Dermis blood vessel endothelial cell (primary cell): ENCODE measurements around the gene MRPL53. TPM values are rescaled to one million over a fixed set of nuclear protein-coding genes. Genes with fewer than 3 reads are reported as not detected.
"Not testable (repeated sequence)": the region's sequence is repeated elsewhere in the genome, so short reads cannot be mapped to it uniquely, and the experiment has no call there.

Source experiments
- DNase-seq: peaks from one replicate; pipeline ENCODE4 v3.0.0; 2010
- total RNA-seq: library from RNA; depleted of rRNA; stranded (reverse); fragments of >200 nt; gene quantifications from 2 replicates; pipeline ENCODE4 v1.2.3, GENCODE V29; 2014

Gene MRPL53
- total RNA-seq, 1 donor from 2014 or later = 33.7 TPM

- DNase-seq = no peak
Measured at GRCh38 chr2:74481431-74481830, 9.0 kb upstream of the MRPL53 start.

GRCh38 chr2:74474899-74475298 is 2.4 kb upstream of the MRPL53 start:
- DNase-seq = peak; percentile 37

- DNase-seq = no peak
Measured at GRCh38 chr2:74474481-74474880, 2.0 kb upstream of the MRPL53 start.

GRCh38 chr2:74472945-74473258 is 422 bp upstream of the MRPL53 start:
- no peak for DNase-seq

- no peak for DNase-seq
Measured at GRCh38 chr2:74471332-74472065, 981 bp downstream of the MRPL53 start.

- not testable (repeated sequence) for DNase-seq
Measured at GRCh38 chr2:74470742-74471141, 1.7 kb downstream of the MRPL53 start.

- peak; percentile 30 for DNase-seq
Measured at GRCh38 chr2:74464406-74464805, 8.1 kb downstream of the MRPL53 start.

- no peak for DNase-seq
Measured at GRCh38 chr2:74462786-74463105, 9.7 kb downstream of the MRPL53 start.

GRCh38 chr2:74462054-74462785 is 10.3 kb downstream of the MRPL53 start:
- no peak for DNase-seq

- DNase-seq = no peak
Measured at GRCh38 chr2:74461187-74462053, 11.1 kb downstream of the MRPL53 start.

- not testable (repeated sequence) for DNase-seq
Measured at GRCh38 chr2:74460187-74460586, 12.3 kb downstream of the MRPL53 start.

- not testable (repeated sequence) for DNase-seq
Measured at GRCh38 chr2:74459503-74460118, 12.9 kb downstream of the MRPL53 start.

GRCh38 chr2:74458938-74459363 is 13.5 kb downstream of the MRPL53 start:
- DNase-seq = no peak

- DNase-seq = peak; percentile 100
Measured at GRCh38 chr2:74458132-74458937, 14.1 kb downstream of the MRPL53 start, which contains the start of gene WBP1. TSS of gene WBP1 (plus strand) at chr2:74458438. CDS start at chr2:74458603, 165 bp downstream.

GRCh38 chr2:74457549-74458131 is 14.8 kb downstream of the MRPL53 start:
- peak; percentile 58 for DNase-seq

- no peak for DNase-seq
Measured at GRCh38 chr2:74457129-74457548, 15.3 kb downstream of the MRPL53 start.

- peak; percentile 99 for DNase-seq
Measured at GRCh38 chr2:74454654-74455511, 17.6 kb downstream of the MRPL53 start, which contains the start of gene INO80B. TSS of gene INO80B (plus strand) at chr2:74455087. CDS start at chr2:74455117, 30 bp downstream.

- DNase-seq = no peak
Measured at GRCh38 chr2:74450570-74451190, 21.8 kb downstream of the MRPL53 start.

GRCh38 chr2:74448771-74449170 is 23.7 kb downstream of the MRPL53 start:
- no peak for DNase-seq
